Hepatocyte (in vitro differentiated cells): ENCODE results near the gene RBKS.

Experiments
- CTCF ChIP-seq: fragments of 200-600 bp; sonication (generic); IDR thresholded peaks from 2 replicates; pipeline ENCODE4 v1.5.1; 2016; ENCODE audit warnings: antibody characterized with exemption, mild to moderate bottlenecking; ENCODE audit not compliant: poor library complexity
- EZH2 ChIP-seq: fragments of 200-600 bp; sonication (generic); IDR thresholded peaks from 2 replicates; pipeline ENCODE4 v1.6.1; 2016; ENCODE audit warnings: antibody characterized with exemption, mild to moderate bottlenecking, borderline replicate concordance
- EZH2phosphoT487 ChIP-seq: fragments of 200-600 bp; sonication (generic); IDR thresholded peaks from one replicate; pipeline ENCODE4 v1.6.1; 2018; ENCODE audit warnings: antibody characterized with exemption, mild to moderate bottlenecking, low read depth, moderate library complexity; ENCODE audit not compliant: unreplicated experiment, severe bottlenecking

GRCh38 chr2:27891673-27892105, 1.5 kb upstream of the RBKS start:
- no peak for TF ChIP-seq CTCF
- no peak for TF ChIP-seq EZH2phosphoT487
- no peak for TF ChIP-seq EZH2
